Calu3 (cell line): Measurements from ENCODE around the gene CACNA2D3. TPM values are rescaled to one million over a fixed set of nuclear protein-coding genes. Genes with fewer than 3 reads are reported as not detected.

Source experiments
- BruUV-seq: library from RNA; stranded (reverse); fragments of 400-500 nt; replicated peaks from 2 replicates; lab custom pipeline; 2021; lab: Mats Ljungman, UMichigan
- CTCF ChIA-PET: fragments of 300-600 bp; sonication (Branson Sonifier 250); formaldehyde crosslinking; loops from one replicate; lab custom pipeline; 2022; ENCODE audit warnings: antibody characterized with exemption; lab: Charles Lee
- DNase-seq: peaks from one replicate; pipeline ENCODE4 v3.0.0; 2022
- H3K27ac Mint-ChIP-seq: one replicate; pipeline ENCODE4 v1.8.0; 2022; ENCODE audit warnings: mixed read lengths; ENCODE audit not compliant: unreplicated experiment
- H3K27me3 Mint-ChIP-seq: one replicate; pipeline ENCODE4 v1.8.0; 2022; ENCODE audit warnings: mixed read lengths; ENCODE audit not compliant: unreplicated experiment
- H3K36me3 Mint-ChIP-seq: one replicate; pipeline ENCODE4 v1.8.0; 2022; ENCODE audit warnings: mild to moderate bottlenecking, moderate library complexity, mixed read lengths; ENCODE audit not compliant: insufficient read depth, unreplicated experiment
- H3K4me1 Mint-ChIP-seq: one replicate; pipeline ENCODE4 v1.8.0; 2022; ENCODE audit warnings: mild to moderate bottlenecking, low read depth, mixed read lengths; ENCODE audit not compliant: unreplicated experiment
- H3K4me3 Mint-ChIP-seq: one replicate; pipeline ENCODE4 v1.8.0; 2022; ENCODE audit warnings: mild to moderate bottlenecking, low read depth, moderate library complexity, mixed read lengths; ENCODE audit not compliant: unreplicated experiment
- H3K9me3 Mint-ChIP-seq: one replicate; pipeline ENCODE4 v1.8.0; 2022; ENCODE audit warnings: low read depth, mixed read lengths; ENCODE audit not compliant: unreplicated experiment
- intact Hi-C: fragments of 100-400 bp; cut with micrococcal nuclease; formaldehyde crosslinking; loops from one replicate; pipeline ENCODE4 v1.10.0; 2022; ENCODE audit not compliant: unreplicated experiment
- total RNA-seq: library from RNA; stranded (reverse); gene quantifications from 2 replicates; pipeline ENCODE4 v1.2.3, GENCODE V29; 2022
- TF ChIP-seq, protein P1 (sequence below): fragments of 200-600 bp; IDR thresholded peaks from one replicate; pipeline ENCODE4 v1.8.0; 2022; ENCODE audit warnings: antibody characterized with exemption; ENCODE audit not compliant: unreplicated experiment

Gene CACNA2D3
- total RNA-seq, 1 experiment from 2014 or later, result not detected

GRCh38 chr3:54530091-54530490 lies 407.7 kb downstream of the CACNA2D3 start:
- H3K27me3 Mint-ChIP-seq, result no peaks in the 10 kb centered on the region

GRCh38 chr3:54530944-54531343 lies 408.6 kb downstream of the CACNA2D3 start:
- intact Hi-C loops, result no loop called here

More at GRCh38 chr3:54530091-54530490, 407.7 kb downstream of the CACNA2D3 start:
- no peak for DNase-seq
- no peaks in the 10 kb centered on the region for H3K4me1 Mint-ChIP-seq
- no peak overlapping the region for H3K4me3 Mint-ChIP-seq
- BruUV-seq, result no TSS peak
- H3K27ac Mint-ChIP-seq, result no peak overlapping the region
- TF ChIP-seq, protein P1, sequence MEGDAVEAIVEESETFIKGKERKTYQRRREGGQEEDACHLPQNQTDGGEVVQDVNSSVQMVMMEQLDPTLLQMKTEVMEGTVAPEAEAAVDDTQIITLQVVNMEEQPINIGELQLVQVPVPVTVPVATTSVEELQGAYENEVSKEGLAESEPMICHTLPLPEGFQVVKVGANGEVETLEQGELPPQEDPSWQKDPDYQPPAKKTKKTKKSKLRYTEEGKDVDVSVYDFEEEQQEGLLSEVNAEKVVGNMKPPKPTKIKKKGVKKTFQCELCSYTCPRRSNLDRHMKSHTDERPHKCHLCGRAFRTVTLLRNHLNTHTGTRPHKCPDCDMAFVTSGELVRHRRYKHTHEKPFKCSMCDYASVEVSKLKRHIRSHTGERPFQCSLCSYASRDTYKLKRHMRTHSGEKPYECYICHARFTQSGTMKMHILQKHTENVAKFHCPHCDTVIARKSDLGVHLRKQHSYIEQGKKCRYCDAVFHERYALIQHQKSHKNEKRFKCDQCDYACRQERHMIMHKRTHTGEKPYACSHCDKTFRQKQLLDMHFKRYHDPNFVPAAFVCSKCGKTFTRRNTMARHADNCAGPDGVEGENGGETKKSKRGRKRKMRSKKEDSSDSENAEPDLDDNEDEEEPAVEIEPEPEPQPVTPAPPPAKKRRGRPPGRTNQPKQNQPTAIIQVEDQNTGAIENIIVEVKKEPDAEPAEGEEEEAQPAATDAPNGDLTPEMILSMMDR, result no peak
- intact Hi-C loops, result no loop called here
- H3K36me3 Mint-ChIP-seq, result no peaks in the 10 kb centered on the region
- CTCF ChIA-PET, result no interaction called here
- H3K9me3 Mint-ChIP-seq, result peaks cover 11% of the 10 kb centered on the region

DNA sequence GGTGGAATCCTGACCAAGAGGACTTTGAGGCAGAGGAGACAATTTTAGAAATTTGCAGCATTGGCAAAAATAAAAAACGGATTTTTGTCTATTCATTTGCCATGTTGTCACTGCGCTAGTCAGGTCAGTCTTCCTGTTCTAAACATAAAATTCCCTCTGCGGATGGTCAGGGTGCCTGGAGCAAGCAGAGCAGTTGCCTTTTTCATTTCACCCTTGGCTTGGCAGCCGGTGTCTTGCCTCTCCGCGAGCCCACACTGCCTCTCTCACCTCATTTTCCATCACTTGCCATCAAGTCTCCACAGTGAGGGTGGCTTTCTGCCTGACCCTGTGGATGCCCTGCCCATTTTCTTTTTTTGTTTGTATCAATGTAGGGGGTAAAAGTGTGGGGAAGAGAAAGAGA lies 409.4 kb downstream of the CACNA2D3 start:
- H3K27ac Mint-ChIP-seq, result no peak overlapping the region
- no peak for DNase-seq
- no peak overlapping the region for H3K4me3 Mint-ChIP-seq
- peaks cover 7% of the 10 kb centered on the region for H3K9me3 Mint-ChIP-seq
- H3K27me3 Mint-ChIP-seq, result no peaks in the 10 kb centered on the region
- TF ChIP-seq, protein P1, result no peak
- intact Hi-C loops, result no loop called here
- BruUV-seq, result no TSS peak
- H3K36me3 Mint-ChIP-seq, result no peaks in the 10 kb centered on the region
- CTCF ChIA-PET, result no interaction called here
- no peaks in the 10 kb centered on the region for H3K4me1 Mint-ChIP-seq

More at GRCh38 chr3:54530944-54531343, 408.6 kb downstream of the CACNA2D3 start:
- Mint-ChIP-seq H3K4me1 (no peaks in the 10 kb centered on the region), H3K27me3 (no peaks in the 10 kb centered on the region), H3K36me3 (no peaks in the 10 kb centered on the region), H3K27ac (no peak overlapping the region), H3K4me3 (no peak overlapping the region), H3K9me3 (peaks cover 8% of the 10 kb centered on the region)
- CTCF ChIA-PET, result no interaction called here
- TF ChIP-seq, protein P1, result no peak
- no peak for DNase-seq
- BruUV-seq, result no TSS peak

DNA sequence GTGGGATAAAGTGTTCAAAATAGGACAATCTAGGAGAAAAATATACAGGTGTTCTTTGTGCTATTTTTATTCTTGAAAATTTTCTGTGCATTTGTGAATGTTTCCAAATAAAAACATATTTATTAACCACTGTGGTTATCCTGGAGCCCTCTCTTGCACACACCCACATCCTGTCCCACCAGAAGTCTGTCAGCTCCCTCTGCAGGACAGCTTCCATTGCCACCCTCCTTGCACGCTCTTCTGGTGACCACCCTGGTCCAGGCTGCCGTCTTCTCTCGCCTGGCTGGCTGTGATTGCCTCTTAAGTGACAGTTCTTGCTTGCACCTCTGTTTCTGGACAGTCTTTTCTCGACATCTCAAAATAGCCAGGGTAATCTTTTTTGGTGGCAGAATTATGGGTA lies 411.5 kb downstream of the CACNA2D3 start:
- Mint-ChIP-seq H3K4me3 (no peak overlapping the region), H3K9me3 (peaks cover 5% of the 10 kb centered on the region), H3K27ac (no peak overlapping the region), H3K27me3 (no peaks in the 10 kb centered on the region), H3K36me3 (no peaks in the 10 kb centered on the region), H3K4me1 (no peaks in the 10 kb centered on the region)
- DNase-seq, result no peak
- BruUV-seq, result no TSS peak
- intact Hi-C loops, result no loop called here
- TF ChIP-seq, protein P1, result no peak
- CTCF ChIA-PET, result no interaction called here
